ENCODE data around the gene ADRA2B.

The ADRA2B gene

GRCh38 chr2:96137321-96138178 is 21.2 kb upstream of the ADRA2B start:
- no peak for DNase-seq (ENCODE audit: low read depth)

DNA sequence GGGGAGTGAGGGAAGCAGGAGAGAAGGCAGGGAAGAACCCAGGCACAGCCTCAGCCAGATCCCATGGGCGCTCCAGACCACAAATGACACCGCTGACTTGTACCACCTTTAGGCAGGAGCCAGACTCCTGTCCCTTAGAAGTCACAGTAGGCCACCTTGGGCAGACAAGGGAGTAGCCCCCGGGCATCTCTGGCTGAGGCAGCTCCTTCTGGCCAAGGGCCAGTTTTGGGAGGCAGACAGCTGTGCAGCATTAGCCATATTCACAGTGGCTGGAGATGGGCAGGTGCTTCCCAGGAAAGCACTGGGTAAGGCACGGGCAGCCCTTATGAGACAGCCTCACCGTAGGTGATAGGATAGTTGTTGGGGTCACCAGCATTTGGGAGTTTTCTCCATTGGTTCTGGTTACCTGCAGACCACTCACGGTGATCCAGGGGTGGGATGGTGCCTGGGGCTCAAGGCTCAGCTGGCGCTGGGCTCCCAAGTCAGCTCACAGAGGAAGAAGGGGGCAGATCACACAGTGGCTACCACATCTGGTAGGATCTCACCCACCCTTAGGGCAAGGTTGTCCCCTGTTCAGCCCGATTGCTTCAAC is 19.9 kb upstream of the ADRA2B start:
- peak; percentile 11 for DNase-seq (ENCODE audit: low read depth)

DNA sequence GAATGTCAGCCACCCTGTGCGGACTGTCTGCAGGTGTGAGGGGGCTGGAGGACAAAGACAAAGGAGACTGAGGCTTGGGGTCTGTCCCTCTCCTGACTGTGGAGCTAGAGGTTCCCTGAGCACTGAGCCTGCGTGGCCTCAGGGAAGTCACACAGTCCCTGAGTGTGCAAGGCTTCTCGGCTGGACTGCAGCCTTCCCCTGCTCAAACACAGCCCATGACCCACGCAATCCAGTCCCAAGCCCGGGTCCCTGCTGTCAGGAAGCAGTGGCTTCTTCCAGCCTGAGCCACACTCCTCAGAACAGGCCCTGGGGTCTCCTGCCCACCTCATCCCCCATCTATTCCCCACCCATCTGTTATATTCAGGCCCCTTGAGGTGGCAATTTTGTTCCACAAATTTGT is 19.2 kb upstream of the ADRA2B start:
- no peak for DNase-seq (ENCODE audit: low read depth)

DNA sequence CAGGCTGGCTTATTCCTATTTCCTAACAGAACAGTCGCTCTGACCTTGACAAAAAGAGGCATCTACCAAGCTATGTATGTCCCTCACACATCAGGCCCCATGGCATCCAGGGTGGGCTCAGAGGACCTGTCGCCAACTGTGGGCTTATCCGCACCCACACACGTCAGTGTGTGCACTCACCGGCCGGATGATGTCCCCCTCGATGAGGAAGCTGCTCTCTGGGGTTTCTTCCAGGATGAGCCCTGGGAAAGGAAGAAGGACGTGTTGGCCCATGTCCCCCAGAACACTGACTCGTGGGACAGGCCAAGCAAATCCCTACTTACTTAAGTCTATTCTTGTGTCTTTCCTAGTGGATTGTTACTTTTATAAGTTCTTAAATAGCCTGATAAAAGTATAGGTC is 18.8 kb upstream of the ADRA2B start:
- no peak for DNase-seq (ENCODE audit: low read depth)

- DNase-seq (ENCODE audit: low read depth), result no peak
Measured at GRCh38 chr2:96134421-96134820, 18.1 kb upstream of the ADRA2B start.

GRCh38 chr2:96131813-96132745 is 15.7 kb upstream of the ADRA2B start:
- DNase-seq (ENCODE audit: low read depth), result no peak

GRCh38 chr2:96131152-96131812 is 14.9 kb upstream of the ADRA2B start:
- DNase-seq (ENCODE audit: low read depth), result peak; percentile 17

DNA sequence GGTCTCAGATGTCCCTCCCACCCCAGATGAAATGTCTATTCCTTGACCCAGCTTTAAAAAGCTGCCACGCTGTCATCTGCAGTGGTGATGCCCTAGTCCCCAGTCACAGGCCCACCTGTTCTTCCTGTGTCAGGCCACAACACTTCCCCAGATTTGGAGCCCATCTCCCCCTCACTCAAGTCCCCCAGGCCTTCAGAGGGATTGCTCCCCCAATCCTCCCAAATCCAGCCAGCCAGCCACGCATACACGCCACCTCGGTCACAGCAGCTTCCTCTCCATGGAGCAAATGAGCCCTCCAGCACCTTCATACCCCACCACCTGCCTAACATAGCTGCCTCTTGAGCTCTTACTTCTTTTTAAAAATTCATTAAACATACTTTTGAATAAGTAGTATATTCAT is 14.1 kb upstream of the ADRA2B start:
- DNase-seq (ENCODE audit: low read depth), result no peak

GRCh38 chr2:96129528-96130120 is 13.3 kb upstream of the ADRA2B start:
- no peak for DNase-seq (ENCODE audit: low read depth)

- DNase-seq (ENCODE audit: low read depth), result no peak
Measured at GRCh38 chr2:96128456-96128855, 12.1 kb upstream of the ADRA2B start.

DNA sequence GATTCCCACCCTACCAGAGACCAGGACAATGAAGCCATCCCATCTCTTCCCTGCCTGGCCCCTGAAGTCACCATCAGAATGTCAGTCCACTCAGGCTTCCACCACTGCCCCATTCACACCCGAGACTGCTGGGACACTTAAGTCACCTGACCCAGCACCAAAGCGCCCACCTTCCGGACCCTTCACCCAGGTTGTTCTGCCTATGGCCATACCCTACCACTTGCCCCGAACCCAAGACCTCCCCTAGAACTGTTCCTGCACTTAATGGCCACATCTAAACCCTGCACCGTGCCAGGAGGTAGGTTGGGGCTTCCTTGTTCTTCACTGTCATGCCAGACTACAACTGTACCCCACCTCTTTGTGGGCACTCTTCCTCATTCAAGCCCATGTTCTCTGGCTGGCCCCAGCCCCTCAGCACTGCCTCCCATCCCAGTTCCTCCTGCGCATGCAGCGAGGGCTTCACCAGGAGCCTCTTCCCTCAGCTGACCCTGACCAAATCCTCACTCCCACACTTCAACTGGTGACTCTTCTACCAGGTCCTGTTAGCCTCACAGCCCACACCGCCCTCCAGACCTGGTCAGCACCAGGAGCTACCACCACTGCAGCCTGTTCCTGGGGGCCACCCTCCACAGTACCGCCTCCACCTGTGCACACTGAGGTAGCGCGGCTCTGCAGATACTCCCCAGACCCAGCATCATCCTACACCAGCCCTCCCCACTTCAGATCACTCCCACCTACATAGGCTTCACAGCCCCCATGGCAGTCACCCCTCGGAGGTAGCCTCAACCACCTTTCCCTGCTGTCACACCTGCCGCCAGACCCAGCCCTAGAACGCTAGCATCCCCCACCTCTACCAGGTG is 8.3 kb upstream of the ADRA2B start:
- DNase-seq (ENCODE audit: low read depth), result no peak

GRCh38 chr2:96123936-96124335 is 7.6 kb upstream of the ADRA2B start:
- no peak for DNase-seq (ENCODE audit: low read depth)

GRCh38 chr2:96123290-96123689 is 6.9 kb upstream of the ADRA2B start:
- no peak for DNase-seq (ENCODE audit: low read depth)

DNA sequence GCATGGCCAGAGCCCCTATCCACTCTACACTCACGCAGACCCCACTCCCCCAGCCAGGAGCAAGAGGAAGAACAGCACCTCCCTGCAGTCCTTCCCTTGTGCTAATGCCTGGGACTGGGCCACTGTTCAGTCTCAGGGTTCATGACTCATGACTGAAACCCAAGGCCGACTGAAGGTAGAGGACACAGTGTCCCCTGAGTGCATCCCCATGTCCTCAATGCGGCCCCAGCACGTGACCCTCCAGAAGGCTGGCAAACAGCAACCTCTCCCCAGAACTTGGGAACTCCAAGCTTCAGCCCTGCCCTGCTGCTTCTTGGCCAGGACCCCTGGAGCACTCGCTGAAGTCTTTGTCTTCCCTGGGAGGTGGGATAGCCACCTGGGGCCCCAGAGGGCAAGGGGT is 6.0 kb upstream of the ADRA2B start:
- DNase-seq (ENCODE audit: low read depth), result no peak

DNA sequence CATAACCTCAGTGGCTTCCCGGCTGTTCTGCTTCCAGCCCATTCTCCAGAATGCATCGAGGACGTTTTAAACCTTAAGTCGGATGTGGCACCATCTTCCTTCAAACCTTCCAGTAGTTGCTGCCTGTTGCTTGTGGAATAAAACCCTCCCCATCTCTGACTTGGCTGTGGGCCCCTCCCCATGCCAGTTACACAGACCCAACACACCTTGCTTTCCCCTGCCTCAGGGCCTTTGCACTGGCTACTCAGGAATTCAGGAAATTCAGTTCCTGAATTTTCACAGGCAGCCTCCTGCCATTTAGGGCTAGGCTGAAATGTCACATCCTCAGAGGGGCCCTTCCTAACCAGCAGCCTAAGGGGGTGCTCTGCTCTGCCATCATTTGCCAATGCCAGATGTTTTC is 5.0 kb upstream of the ADRA2B start:
- no peak for DNase-seq (ENCODE audit: low read depth)

DNA sequence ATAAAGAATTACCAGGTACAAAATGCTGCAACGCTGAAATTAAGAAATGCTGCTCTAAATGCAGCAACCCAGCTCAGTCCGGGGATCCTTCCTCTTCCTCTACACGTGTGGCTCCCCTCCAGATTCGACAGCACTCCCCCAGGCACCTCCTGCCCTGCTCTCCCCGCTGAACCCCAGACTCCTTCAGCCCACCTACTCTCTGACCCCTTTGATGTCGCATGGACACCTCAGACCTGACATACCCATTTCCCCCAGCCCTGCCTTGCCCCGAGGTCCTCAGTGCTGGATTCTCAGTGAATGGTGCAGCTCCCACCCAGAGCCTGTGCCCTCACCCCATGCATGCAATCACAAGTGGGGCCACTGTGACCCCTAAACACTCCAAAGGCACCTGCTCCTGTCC is 4.6 kb upstream of the ADRA2B start:
- no peak for DNase-seq (ENCODE audit: low read depth)

- DNase-seq (ENCODE audit: low read depth), result no peak
Measured at GRCh38 chr2:96120091-96120720, 3.8 kb upstream of the ADRA2B start.

DNA sequence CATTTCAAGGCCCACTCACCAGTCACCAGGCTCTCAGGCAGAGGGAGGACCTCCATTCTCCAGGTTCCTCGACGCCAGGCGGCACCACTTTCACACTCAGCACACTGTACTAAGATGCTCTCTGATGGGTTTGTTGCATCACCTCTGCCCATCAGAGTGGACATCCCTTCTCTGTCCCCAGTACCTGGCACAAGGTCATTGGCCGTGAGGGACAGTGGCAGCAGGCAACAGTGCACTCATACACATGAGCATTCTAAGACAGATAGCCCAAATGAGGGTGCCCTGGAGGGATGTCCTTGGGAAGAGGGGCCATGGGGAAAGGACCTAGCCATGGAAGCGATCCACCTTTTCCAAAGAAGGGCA is 3.0 kb upstream of the ADRA2B start:
- no peak for DNase-seq (ENCODE audit: low read depth)

- DNase-seq (ENCODE audit: low read depth), result no peak
Measured at GRCh38 chr2:96118698-96119388, 2.5 kb upstream of the ADRA2B start.

Measured in ELR (cell line).